ENCODE data around the gene KLC1.
A peak's percentile ranks its signal among the peaks of the same experiment; 100 is the strongest.
"Not testable (repeated sequence)": the region's sequence is repeated elsewhere in the genome, so short reads cannot be mapped to it uniquely, and the experiment has no call there.

Gene KLC1

GRCh38 chr14:103624860-103625259 is 4.2 kb upstream of the KLC1 start:
- no peak for DNase-seq

GRCh38 chr14:103625356-103626095 is 3.5 kb upstream of the KLC1 start:
- DNase-seq, result no peak

- no peak for DNase-seq
Measured at GRCh38 chr14:103626146-103626850, 2.7 kb upstream of the KLC1 start.

- DNase-seq, result no peak
Measured at GRCh38 chr14:103627073-103628025, 1.7 kb upstream of the KLC1 start.

- no peak for DNase-seq
Measured at GRCh38 chr14:103628221-103628683, 759 bp upstream of the KLC1 start.

- peak; percentile 70 for DNase-seq
Measured at GRCh38 chr14:103629503-103630121, 601 bp downstream of the KLC1 start.

- no peak for DNase-seq
Measured at GRCh38 chr14:103630364-103631108, 1.5 kb downstream of the KLC1 start.

- DNase-seq, result no peak
Measured at GRCh38 chr14:103633391-103633790, 4.4 kb downstream of the KLC1 start.

- DNase-seq, result no peak
Measured at GRCh38 chr14:103634156-103634555, 5.1 kb downstream of the KLC1 start.

- DNase-seq, result no peak
Measured at GRCh38 chr14:103638594-103638993, 9.6 kb downstream of the KLC1 start.

GRCh38 chr14:103641161-103641560 is 12.2 kb downstream of the KLC1 start:
- DNase-seq, result no peak

- no peak for DNase-seq
Measured at GRCh38 chr14:103646189-103646588, 17.2 kb downstream of the KLC1 start.

GRCh38 chr14:103649001-103649400 is 20.0 kb downstream of the KLC1 start:
- DNase-seq, result no peak

GRCh38 chr14:103650213-103650612 is 21.2 kb downstream of the KLC1 start:
- DNase-seq, result no peak

GRCh38 chr14:103651585-103651984 is 22.6 kb downstream of the KLC1 start:
- no peak for DNase-seq

GRCh38 chr14:103652806-103653205 is 23.8 kb downstream of the KLC1 start:
- no peak for DNase-seq

- DNase-seq, result not testable (repeated sequence)
Measured at GRCh38 chr14:103653336-103653735, 24.3 kb downstream of the KLC1 start.

- no peak for DNase-seq
Measured at GRCh38 chr14:103653805-103654204, 24.8 kb downstream of the KLC1 start.

GRCh38 chr14:103654619-103655018 is 25.6 kb downstream of the KLC1 start:
- DNase-seq, result no peak

GRCh38 chr14:103656031-103656755 is 27.2 kb downstream of the KLC1 start:
- no peak for DNase-seq

GRCh38 chr14:103656756-103657133 is 27.7 kb downstream of the KLC1 start:
- DNase-seq, result no peak

Measured in right kidney (tissue), 1 donor.